DND-41 (cell line): ENCODE results near the gene VANGL2.

Experiments
- ATAC-seq: fragments of 200-7000 bp; cut with Tn5 transposase; 3 replicates; pipeline ENCODE4 v1.9.1; 2021; ENCODE audit warnings: low read depth; ENCODE audit not compliant: insufficient read depth
- DNase-seq: peaks from one replicate; pipeline ENCODE4 v3.0.0-alpha.2; 2020
- H2AFZ ChIP-seq: 2 replicates; pipeline ENCODE4 v1.6.0; 2012; ENCODE audit warnings: low read depth, low read length
- H3K27ac ChIP-seq: 2 replicates; pipeline ENCODE4 v1.5.1; 2012; ENCODE audit warnings: low read length, inconsistent platforms
- H3K27me3 ChIP-seq: fragments of 200-600 bp; sonication (generic); 2 replicates; pipeline ENCODE4 v1.6.0; 2012; ENCODE audit warnings: low read length, mild to moderate bottlenecking, inconsistent platforms; ENCODE audit not compliant: insufficient read depth, poor library complexity
- H3K36me3 ChIP-seq: 2 replicates; pipeline ENCODE4 v1.5.1; 2012; ENCODE audit warnings: low read length, inconsistent platforms; ENCODE audit not compliant: insufficient read depth
- H3K4me1 ChIP-seq: 2 replicates; pipeline ENCODE4 v1.5.1; 2012; ENCODE audit warnings: mild to moderate bottlenecking, low read length; ENCODE audit not compliant: insufficient read depth
- H3K4me2 ChIP-seq: 2 replicates; pipeline ENCODE4 v1.6.0; 2012; ENCODE audit warnings: mild to moderate bottlenecking, moderate library complexity, low read length, inconsistent platforms; ENCODE audit not compliant: insufficient read depth
- H3K4me3 ChIP-seq, 2 experiments: fragments of 200-600 bp in 1 of 2; shearing (Covaris generic) in 1 of 2; 2 replicates each; pipeline ENCODE4 v1.5.1; 2012 to 2016; ENCODE audit warnings: inconsistent platforms in 2 of 2, low read length in 2 of 2, mild to moderate bottlenecking in 2 of 2, low read depth in 1 of 2, moderate library complexity in 1 of 2
- H3K79me2 ChIP-seq: 2 replicates; pipeline ENCODE4 v1.6.0; 2012; ENCODE audit warnings: low read length, inconsistent platforms; ENCODE audit not compliant: insufficient read depth
- H3K9ac ChIP-seq: 2 replicates; pipeline ENCODE4 v1.6.0; 2012; ENCODE audit warnings: low read depth, mild to moderate bottlenecking, inconsistent platforms, low read length, moderate library complexity
- H3K9me3 ChIP-seq: 2 replicates; pipeline ENCODE4 v1.5.1; 2012; ENCODE audit warnings: low read length, moderate library complexity, mild to moderate bottlenecking, inconsistent platforms; ENCODE audit not compliant: insufficient read depth, severe bottlenecking
- H4K20me1 ChIP-seq: 2 replicates; pipeline ENCODE4 v1.6.0; 2012; ENCODE audit warnings: low read length; ENCODE audit not compliant: insufficient read depth
- CTCF ChIP-seq: IDR thresholded peaks from 2 replicates; pipeline ENCODE4 v1.5.1; 2012; ENCODE audit warnings: borderline replicate concordance, low read length, moderate library complexity, mild to moderate bottlenecking; ENCODE audit not compliant: poor library complexity, severe bottlenecking; ENCODE audit errors: extremely low read depth
- EZH2 ChIP-seq: IDR thresholded peaks from 3 replicates; pipeline ENCODE4 v1.6.1; 2012; ENCODE audit warnings: borderline replicate concordance, low read depth, mild to moderate bottlenecking, moderate library complexity, low read length, inconsistent platforms; ENCODE audit not compliant: severe bottlenecking

The VANGL2 gene

GRCh38 chr1:160446945-160447600 is 46.7 kb downstream of the VANGL2 start:
- peak overlapping the region; percentile 40 for H3K4me2 ChIP-seq
- no peaks in the 10 kb centered on the region for H3K9me3 ChIP-seq
- TF ChIP-seq EZH2 = no peak
- TF ChIP-seq CTCF = no peak
- ATAC-seq (peak; percentile 74), DNase-seq (peak; percentile 51)
- peak overlapping the region; percentile 73 for H2AFZ ChIP-seq
- H3K36me3 ChIP-seq = no peaks in the 10 kb centered on the region
- H3K4me1 ChIP-seq = peaks cover 21% of the 10 kb centered on the region
- peak overlapping the region; percentile 81 for H3K27ac ChIP-seq
- no peaks in the 10 kb centered on the region for H4K20me1 ChIP-seq
- 0 out of 4 replicates have a peak overlapping the region, but pooled peaks of 1 of the 2 experiments have one; percentile 7 for H3K4me3 ChIP-seq
- no peaks in the 10 kb centered on the region for H3K79me2 ChIP-seq
- no peaks in the 10 kb centered on the region for H3K27me3 ChIP-seq
- peak overlapping the region; percentile 35 for H3K9ac ChIP-seq

DNA sequence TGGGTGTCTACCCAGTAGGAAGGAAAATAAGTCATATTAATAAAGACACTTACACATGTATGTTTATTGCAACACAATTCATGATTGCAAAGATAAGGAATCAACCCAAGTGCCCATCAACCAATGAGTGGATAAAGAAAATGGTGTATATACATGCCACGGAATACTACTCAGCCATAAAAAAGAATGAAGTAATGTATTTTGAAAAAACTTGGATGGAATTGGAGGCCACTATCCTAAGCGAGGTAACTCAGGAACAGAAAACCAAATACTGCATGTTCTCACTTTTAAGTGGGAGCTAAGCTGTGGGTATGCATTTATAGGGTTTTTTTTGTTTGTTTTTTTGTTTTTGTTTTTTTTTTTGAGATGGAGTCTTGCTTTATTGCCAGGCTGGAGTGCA is 49.1 kb downstream of the VANGL2 start:
- no peaks in the 10 kb centered on the region for H3K79me2 ChIP-seq
- no peak for TF ChIP-seq CTCF
- TF ChIP-seq EZH2 = no peak
- H3K27me3 ChIP-seq = no peaks in the 10 kb centered on the region
- DNase-seq (no peak), ATAC-seq (no peak)
- H3K9me3 ChIP-seq = no peaks in the 10 kb centered on the region
- no peak overlapping the region for H2AFZ ChIP-seq
- H4K20me1 ChIP-seq = no peaks in the 10 kb centered on the region
- no peaks in the 10 kb centered on the region for H3K36me3 ChIP-seq
- no peak overlapping the region for H3K9ac ChIP-seq
- no peak overlapping the region for H3K4me2 ChIP-seq
- no peak overlapping the region for H3K27ac ChIP-seq
- H3K4me1 ChIP-seq = peaks cover 21% of the 10 kb centered on the region
- H3K4me3 ChIP-seq = no peak overlapping the region

- Histone ChIP-seq H3K4me2 (no peak overlapping the region), H3K27me3 (no peaks in the 10 kb centered on the region), H3K9ac (no peak overlapping the region), H3K36me3 (no peaks in the 10 kb centered on the region), H3K79me2 (no peaks in the 10 kb centered on the region), H4K20me1 (no peaks in the 10 kb centered on the region), H2AFZ (no peak overlapping the region), H3K4me1 (peaks cover 17% of the 10 kb centered on the region), H3K4me3 (no peak overlapping the region), H3K9me3 (no peaks in the 10 kb centered on the region), H3K27ac (no peak overlapping the region)
- DNase-seq = no peak
- TF ChIP-seq CTCF = no peak
- no peak for TF ChIP-seq EZH2
- ATAC-seq = no peak
These were observed 50.9 kb downstream of the VANGL2 start for GRCh38 chr1:160451119-160451858.

- no peaks in the 10 kb centered on the region for H4K20me1 ChIP-seq
- H3K36me3 ChIP-seq = no peaks in the 10 kb centered on the region
- H3K4me2 ChIP-seq = no peak overlapping the region
- H3K4me3 ChIP-seq = no peak overlapping the region
- H3K9me3 ChIP-seq = no peaks in the 10 kb centered on the region
- H3K27me3 ChIP-seq = no peaks in the 10 kb centered on the region
- peaks cover 12% of the 10 kb centered on the region for H3K4me1 ChIP-seq
- DNase-seq = no peak
- no peaks in the 10 kb centered on the region for H3K79me2 ChIP-seq
- H3K27ac ChIP-seq = no peak overlapping the region
- TF ChIP-seq EZH2 (no peak), CTCF (no peak)
- H2AFZ ChIP-seq = no peak overlapping the region
- ATAC-seq = no peak
- H3K9ac ChIP-seq = no peak overlapping the region
These were observed 51.5 kb downstream of the VANGL2 start for GRCh38 chr1:160451859-160452232.
